ENCODE results near the gene TPD52L1. TPM values are rescaled to one million over a fixed set of nuclear protein-coding genes. Genes with fewer than 3 reads are reported as not detected.

Gene TPD52L1
- total and polyA plus RNA-seq, 4 donors, result 15.6 to 43.5 (median 16.7) TPM

DNA sequence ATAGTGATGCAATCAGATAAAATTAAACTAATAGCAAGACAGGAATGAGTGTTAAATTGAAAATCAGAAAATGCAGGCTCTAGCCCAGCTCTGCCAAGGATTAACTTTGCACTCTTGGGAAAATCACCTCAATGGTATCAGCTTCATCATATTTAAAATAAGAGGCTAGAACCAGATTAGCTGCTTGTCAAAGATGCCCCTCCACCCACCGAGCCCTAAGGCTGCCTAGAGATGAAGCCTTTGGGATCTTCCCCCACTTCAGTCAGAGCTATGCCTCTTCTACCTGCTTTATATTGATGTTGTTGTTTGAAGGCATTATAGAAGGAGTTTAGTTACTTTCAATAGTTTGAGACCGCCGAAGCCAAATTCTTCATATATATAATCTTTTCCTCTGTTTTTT, 100.7 kb downstream of the TPD52L1 start:
- Histone ChIP-seq H3K4me3 (no peak overlapping the region), H3K27ac (ENCODE audit: low read depth in 1 of 2, low read length in 1 of 2) (no peak overlapping the region), H3K27me3 (ENCODE audit: control insufficient read depth in 3 of 3, insufficient read depth in 3 of 3, low read length in 2 of 3) (no peaks in the 10 kb centered on the region), H3K9me3 (ENCODE audit: control insufficient read depth in 4 of 4, insufficient read depth in 3 of 4, low read length in 3 of 4) (no peaks in the 10 kb centered on the region), H3K4me1 (ENCODE audit: control insufficient read depth in 5 of 5, insufficient read depth in 5 of 5, low read length in 5 of 5) (peaks cover 0 to 8% (median 0%) of the 10 kb centered on the region in 5 donors), H3K36me3 (ENCODE audit: control insufficient read depth in 4 of 4, insufficient read depth in 4 of 4, low read length in 4 of 4) (no peaks in the 10 kb centered on the region), H3K9ac (ENCODE audit: insufficient read depth in 1 of 2, low read length in 2 of 2) (no peak overlapping the region)
- 95 to 99% methylated on average over 3 of the region's 3 CpGs for WGBS, 2 donors
- TF ChIP-seq, protein P1, sequence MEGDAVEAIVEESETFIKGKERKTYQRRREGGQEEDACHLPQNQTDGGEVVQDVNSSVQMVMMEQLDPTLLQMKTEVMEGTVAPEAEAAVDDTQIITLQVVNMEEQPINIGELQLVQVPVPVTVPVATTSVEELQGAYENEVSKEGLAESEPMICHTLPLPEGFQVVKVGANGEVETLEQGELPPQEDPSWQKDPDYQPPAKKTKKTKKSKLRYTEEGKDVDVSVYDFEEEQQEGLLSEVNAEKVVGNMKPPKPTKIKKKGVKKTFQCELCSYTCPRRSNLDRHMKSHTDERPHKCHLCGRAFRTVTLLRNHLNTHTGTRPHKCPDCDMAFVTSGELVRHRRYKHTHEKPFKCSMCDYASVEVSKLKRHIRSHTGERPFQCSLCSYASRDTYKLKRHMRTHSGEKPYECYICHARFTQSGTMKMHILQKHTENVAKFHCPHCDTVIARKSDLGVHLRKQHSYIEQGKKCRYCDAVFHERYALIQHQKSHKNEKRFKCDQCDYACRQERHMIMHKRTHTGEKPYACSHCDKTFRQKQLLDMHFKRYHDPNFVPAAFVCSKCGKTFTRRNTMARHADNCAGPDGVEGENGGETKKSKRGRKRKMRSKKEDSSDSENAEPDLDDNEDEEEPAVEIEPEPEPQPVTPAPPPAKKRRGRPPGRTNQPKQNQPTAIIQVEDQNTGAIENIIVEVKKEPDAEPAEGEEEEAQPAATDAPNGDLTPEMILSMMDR (IDR thresholded peaks at IDR 0.05; ENCODE audit: control extremely low read depth, extremely low read depth), result no peak
- DNase-seq, result no peak
- no peak for ATAC-seq (ENCODE audit: insufficient read depth, low FRiP score)

GRCh38 chr6:125255201-125255600, 101.6 kb downstream of the TPD52L1 start:
- Histone ChIP-seq H3K36me3 (ENCODE audit: control insufficient read depth in 4 of 4, insufficient read depth in 4 of 4, low read length in 4 of 4) (no peaks in the 10 kb centered on the region), H3K4me1 (ENCODE audit: control insufficient read depth in 5 of 5, insufficient read depth in 5 of 5, low read length in 5 of 5) (peaks cover 0 to 8% (median 0%) of the 10 kb centered on the region in 5 donors), H3K4me3 (no peak overlapping the region), H3K27ac (ENCODE audit: low read depth in 1 of 2, low read length in 1 of 2) (no peak overlapping the region), H3K27me3 (ENCODE audit: control insufficient read depth in 3 of 3, insufficient read depth in 3 of 3, low read length in 2 of 3) (no peaks in the 10 kb centered on the region), H3K9ac (ENCODE audit: insufficient read depth in 1 of 2, low read length in 2 of 2) (no peak overlapping the region), H3K9me3 (ENCODE audit: control insufficient read depth in 4 of 4, insufficient read depth in 3 of 4, low read length in 3 of 4) (no peaks in the 10 kb centered on the region)
- TF ChIP-seq, protein P1 (IDR thresholded peaks at IDR 0.05; ENCODE audit: control extremely low read depth, extremely low read depth), result no peak
- 72 to 81% methylated on average over 3 of the region's 3 CpGs for WGBS, 2 donors
- no peak for DNase-seq
- ATAC-seq (ENCODE audit: insufficient read depth, low FRiP score), result no peak

DNA sequence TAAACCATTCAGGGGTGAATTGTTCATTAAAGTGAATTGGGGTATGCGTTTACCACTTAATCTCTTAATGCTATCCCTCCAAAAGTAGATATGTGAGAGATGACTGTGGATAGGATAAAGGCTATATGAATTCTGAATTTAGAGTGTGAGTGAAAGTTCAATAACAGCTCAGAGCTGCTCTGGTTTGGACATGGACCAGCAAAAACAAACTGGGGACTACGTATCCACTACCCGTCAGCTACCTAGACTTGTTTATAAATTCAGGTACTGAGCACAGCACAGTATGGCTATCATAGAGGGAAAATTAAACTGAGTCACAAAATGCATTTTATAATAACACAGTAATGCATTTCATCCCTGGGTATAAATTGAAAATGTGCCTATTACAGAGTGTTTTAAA, 103.8 kb downstream of the TPD52L1 start:
- no peak for DNase-seq
- Histone ChIP-seq H3K36me3 (ENCODE audit: control insufficient read depth in 4 of 4, insufficient read depth in 4 of 4, low read length in 4 of 4) (no peaks in the 10 kb centered on the region), H3K4me3 (no peak overlapping the region), H3K27me3 (ENCODE audit: control insufficient read depth in 3 of 3, insufficient read depth in 3 of 3, low read length in 2 of 3) (no peaks in the 10 kb centered on the region), H3K27ac (ENCODE audit: low read depth in 1 of 2, low read length in 1 of 2) (no peak overlapping the region), H3K9ac (ENCODE audit: insufficient read depth in 1 of 2, low read length in 2 of 2) (no peak overlapping the region), H3K9me3 (ENCODE audit: control insufficient read depth in 4 of 4, insufficient read depth in 3 of 4, low read length in 3 of 4) (no peaks in the 10 kb centered on the region), H3K4me1 (ENCODE audit: control insufficient read depth in 5 of 5, insufficient read depth in 5 of 5, low read length in 5 of 5) (no peaks in the 10 kb centered on the region)
- ATAC-seq (ENCODE audit: insufficient read depth, low FRiP score), result no peak
- TF ChIP-seq, protein P1 (IDR thresholded peaks at IDR 0.05; ENCODE audit: control extremely low read depth, extremely low read depth), result no peak
- 96 to 100% methylated on average over 3 of the region's 3 CpGs for WGBS, 2 donors

DNA sequence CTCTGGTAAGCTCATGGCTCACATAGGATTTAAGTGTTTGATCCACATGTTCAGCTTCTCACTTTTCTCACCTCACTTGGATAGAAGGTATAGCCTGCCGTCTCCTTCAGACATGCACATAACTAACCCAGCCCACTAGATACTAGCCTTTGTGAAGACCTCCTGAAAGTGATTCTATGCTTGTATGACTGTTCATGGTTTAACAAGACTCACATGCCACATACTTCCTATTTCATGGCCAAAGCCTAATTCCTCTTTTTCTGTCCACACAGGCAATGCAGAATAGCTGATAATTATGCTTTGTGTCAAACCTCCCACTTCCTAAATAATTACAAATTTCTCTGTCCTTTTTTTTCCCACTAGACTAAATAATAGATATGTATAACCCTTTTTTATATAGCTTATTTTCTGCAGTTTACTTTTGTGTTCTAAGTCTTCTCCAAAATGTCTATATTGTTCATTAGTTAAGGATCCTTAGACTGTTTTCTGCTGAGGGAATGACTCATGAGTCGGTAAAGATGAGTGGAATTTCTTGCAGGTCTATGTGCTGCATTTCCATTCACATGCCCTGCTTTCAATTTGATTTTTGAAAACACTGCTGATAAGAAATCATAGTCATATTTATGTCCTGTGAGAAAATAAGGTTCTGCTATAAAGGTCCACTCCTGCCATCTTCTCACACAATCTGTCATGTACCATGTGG, 105.2 kb downstream of the TPD52L1 start:
- 75 to 81% methylated on average over 2 of the region's 2 CpGs for WGBS, 2 donors
- TF ChIP-seq, protein P1 (IDR thresholded peaks at IDR 0.05; ENCODE audit: control extremely low read depth, extremely low read depth), result no peak

More for the DNA sequence above, 105.2 kb downstream of the TPD52L1 start:
- Histone ChIP-seq H3K27ac (ENCODE audit: low read depth in 1 of 2, low read length in 1 of 2) (no peak overlapping the region), H3K4me1 (ENCODE audit: control insufficient read depth in 5 of 5, insufficient read depth in 5 of 5, low read length in 5 of 5) (no peaks in the 10 kb centered on the region), H3K36me3 (ENCODE audit: control insufficient read depth in 4 of 4, insufficient read depth in 4 of 4, low read length in 4 of 4) (no peaks in the 10 kb centered on the region), H3K9ac (ENCODE audit: insufficient read depth in 1 of 2, low read length in 2 of 2) (no peak overlapping the region), H3K9me3 (ENCODE audit: control insufficient read depth in 4 of 4, insufficient read depth in 3 of 4, low read length in 3 of 4) (no peaks in the 10 kb centered on the region), H3K27me3 (ENCODE audit: control insufficient read depth in 3 of 3, insufficient read depth in 3 of 3, low read length in 2 of 3) (no peaks in the 10 kb centered on the region), H3K4me3 (no peak overlapping the region)
- peak; percentile 41 for ATAC-seq (ENCODE audit: insufficient read depth, low FRiP score)
- no peak for DNase-seq

Measured in lung (tissue), 12 donors.